Tibial nerve (tissue), 4 donors: Measurements from ENCODE around the gene ID3. TPM values are rescaled to one million over a fixed set of nuclear protein-coding genes. Genes with fewer than 3 reads are reported as not detected.

Experiments used
- DNase-seq, 2 donors: peaks; one replicate each; pipeline ENCODE4 v3.0.0-alpha.2; 2019; ENCODE audit warnings: low spot score in 2 of 2
- H3K27ac ChIP-seq, 4 donors: fragments of 200-600 bp; sonication (generic) in 3 of 4; one replicate each; pipeline ENCODE4 v1.5.1; 2017 to 2019; ENCODE audit warnings: mild to moderate bottlenecking in 1 of 4
- H3K27me3 ChIP-seq, 2 donors: fragments of 200-600 bp; sonication (generic) in 1 of 2; one replicate each; pipeline versions ENCODE4 v1.5.1 to v1.6.0; 2017 to 2019
- H3K36me3 ChIP-seq, 3 donors: fragments of 200-600 bp; sonication (generic); one replicate each; pipeline ENCODE4 v1.5.1; 2018 to 2019
- H3K4me1 ChIP-seq, 4 donors: fragments of 200-600 bp; sonication (generic) in 3 of 4; one replicate each; pipeline ENCODE4 v1.5.1; 2017 to 2019
- H3K4me3 ChIP-seq, 4 donors: fragments of 200-600 bp; sonication (generic) in 3 of 4; one replicate each; pipeline ENCODE4 v1.5.1; 2017 to 2019; ENCODE audit warnings: mild to moderate bottlenecking in 1 of 4, moderate library complexity in 1 of 4
- H3K9me3 ChIP-seq, 4 donors: fragments of 200-600 bp; sonication (generic) in 3 of 4; one replicate each; pipeline ENCODE4 v1.5.1; 2017 to 2019
- CTCF ChIP-seq, 5 experiments: fragments of 200-600 bp in 3 of 5; fragments of 450-650 bp in 2 of 5; sonication (generic) in 3 of 5; IDR thresholded peaks; one replicate each; pipeline ENCODE4 v1.5.1; 2016 to 2019; ENCODE audit warnings: antibody characterized with exemption in 5 of 5, mild to moderate bottlenecking in 3 of 5, moderate library complexity in 2 of 5
- EP300 ChIP-seq, 2 donors: sonication (generic); formaldehyde crosslinking; IDR thresholded peaks; one replicate each; pipeline ENCODE4 v1.6.1; 2017; ENCODE audit warnings: antibody characterized with exemption in 2 of 2, mild to moderate bottlenecking in 1 of 2
- POLR2A ChIP-seq, 2 donors: fragments of 450-650 bp; IDR thresholded peaks; one replicate each; pipeline ENCODE4 v1.6.1; 2017; ENCODE audit warnings: antibody characterized with exemption in 2 of 2, mild to moderate bottlenecking in 2 of 2, moderate library complexity in 2 of 2
- WGBS, 2 donors: methylation state at CpG; one replicate each; pipeline ENCODE4 v1.1.5; 2018; 5-methylcytosine and 5-hydroxymethylcytosine counted together
- total RNA-seq, 4 donors: library from RNA; depleted of rRNA; stranded (reverse); fragments of >200 nt; gene quantifications; one replicate each; pipeline ENCODE4 v1.1.0, GENCODE V29; 2016

The ID3 gene
- total RNA-seq, 4 donors from 2014 or later = 263 to 369 (median 312) TPM

GRCh38 chr1:23564529-23565122, 5.3 kb upstream of the ID3 start:
- no peak overlapping the region for H3K4me3 ChIP-seq
- peaks cover 0 to 83% (median 54%) of the 10 kb centered on the region in 4 donors for H3K4me1 ChIP-seq
- TF ChIP-seq CTCF (IDR thresholded peaks at IDR 0.05) = no peak
- no peak for TF ChIP-seq POLR2A (IDR thresholded peaks at IDR 0.05)
- no peak for TF ChIP-seq EP300 (IDR thresholded peaks at IDR 0.05)

GRCh38 chr1:23563755-23564374, 4.6 kb upstream of the ID3 start:
- no peak for DNase-seq
- H3K36me3 ChIP-seq = no peaks in the 10 kb centered on the region
- no peak overlapping the region for H3K4me3 ChIP-seq
- H3K27me3 ChIP-seq = no peaks in the 10 kb centered on the region
- TF ChIP-seq POLR2A (IDR thresholded peaks at IDR 0.05) (no peak), EP300 (IDR thresholded peaks at IDR 0.05) (no peak), CTCF (IDR thresholded peaks at IDR 0.05) (no peak)
- H3K9me3 ChIP-seq = no peaks in the 10 kb centered on the region
- peaks cover 0 to 75% (median 49%) of the 10 kb centered on the region in 4 donors for H3K4me1 ChIP-seq
- WGBS, 2 donors = 90 to 96% methylated on average over 3 of the region's 3 CpGs
- H3K27ac ChIP-seq = peak overlapping the region; percentile 90 to 97 (median 96)

More at GRCh38 chr1:23564529-23565122, 5.3 kb upstream of the ID3 start:
- no peaks in the 10 kb centered on the region for H3K36me3 ChIP-seq
- H3K9me3 ChIP-seq = no peaks in the 10 kb centered on the region
- DNase-seq = no peak
- 32 to 36% methylated on average over 10 of the region's 10 CpGs for WGBS, 2 donors
- no peaks in the 10 kb centered on the region for H3K27me3 ChIP-seq
- H3K27ac ChIP-seq = peak overlapping the region; percentile 31 to 97 (median 96)

- Histone ChIP-seq H3K4me3 (no peak overlapping the region), H3K27me3 (no peaks in the 10 kb centered on the region), H3K27ac (peak overlapping the region; percentile 90 to 97 (median 96)), H3K9me3 (no peaks in the 10 kb centered on the region), H3K36me3 (peaks cover 0 to 7% (median 0%) of the 10 kb centered on the region in 3 donors), H3K4me1 (peaks cover 0 to 71% (median 46%) of the 10 kb centered on the region in 4 donors)
- 44 to 57% methylated on average over 9 of the region's 9 CpGs for WGBS, 2 donors
- TF ChIP-seq EP300 (IDR thresholded peaks at IDR 0.05) (no peak), POLR2A (IDR thresholded peaks at IDR 0.05) (no peak), CTCF (IDR thresholded peaks at IDR 0.05) (no peak)
- no peak for DNase-seq
These were observed 3.7 kb upstream of the ID3 start for GRCh38 chr1:23563003-23563402.

GRCh38 chr1:23562137-23562876, 3.0 kb upstream of the ID3 start:
- TF ChIP-seq EP300 (IDR thresholded peaks at IDR 0.05) (peak; percentile 91 to 98), POLR2A (IDR thresholded peaks at IDR 0.05) (peak; percentile 30 to 69), CTCF (IDR thresholded peaks at IDR 0.05) (peak in 1 of 5 experiments; percentile 24)
- peak overlapping the region in 1 of 4 donors; percentile 29 for H3K4me3 ChIP-seq
- DNase-seq = peak; percentile 89 to 94
- H3K9me3 ChIP-seq = no peaks in the 10 kb centered on the region
- H3K4me1 ChIP-seq = peaks cover 0 to 68% (median 45%) of the 10 kb centered on the region in 4 donors
- peaks cover 0 to 13% (median 0%) of the 10 kb centered on the region in 3 donors for H3K36me3 ChIP-seq
- H3K27me3 ChIP-seq = no peaks in the 10 kb centered on the region
- 0 to 5% methylated on average over 19 of the region's 19 CpGs for WGBS, 2 donors
- peak overlapping the region; percentile 90 to 97 (median 96) for H3K27ac ChIP-seq

GRCh38 chr1:23561813-23562100, 2.5 kb upstream of the ID3 start:
- Histone ChIP-seq H3K4me1 (peaks cover 0 to 73% (median 50%) of the 10 kb centered on the region in 4 donors), H3K36me3 (peaks cover 0 to 13% (median 0%) of the 10 kb centered on the region in 3 donors), H3K9me3 (no peaks in the 10 kb centered on the region), H3K4me3 (peak overlapping the region in 3 of 4 donors; percentile 2 to 29 (median 4)), H3K27me3 (no peaks in the 10 kb centered on the region), H3K27ac (peak overlapping the region; percentile 90 to 97 (median 96))
- no peak for DNase-seq
- WGBS, 2 donors = 13 to 22% methylated on average over 2 of the region's 2 CpGs
- TF ChIP-seq EP300 (IDR thresholded peaks at IDR 0.05) (no peak), CTCF (IDR thresholded peaks at IDR 0.05) (no peak), POLR2A (IDR thresholded peaks at IDR 0.05) (no peak)
